Parathyroid adenoma (tissue), 2 donors: ENCODE measurements around the gene SERPINA3.

ENCODE experiments used
- H2AFZ ChIP-seq: fragments of 300-600 bp; sonication (generic); one replicate; pipeline ENCODE4 v1.7.0; 2017; ENCODE audit warnings: antibody characterized with exemption, mild to moderate bottlenecking
- H3K27ac ChIP-seq: fragments of 300-600 bp; sonication (generic); one replicate; pipeline ENCODE4 v1.7.0; 2017
- H3K27me3 ChIP-seq: fragments of 300-600 bp; sonication (generic); one replicate; pipeline ENCODE4 v1.7.0; 2017; ENCODE audit warnings: low read length; ENCODE audit not compliant: control insufficient read depth, insufficient read depth
- H3K36me3 ChIP-seq: fragments of 300-600 bp; sonication (generic); one replicate; pipeline ENCODE4 v1.7.0; 2017; ENCODE audit warnings: low read length; ENCODE audit not compliant: control insufficient read depth, insufficient read depth
- H3K4me1 ChIP-seq: fragments of 300-600 bp; sonication (generic); one replicate; pipeline ENCODE4 v1.7.0; 2017; ENCODE audit warnings: control low read depth
- H3K4me2 ChIP-seq: fragments of 300-600 bp; sonication (generic); one replicate; pipeline ENCODE4 v1.7.0; 2017; ENCODE audit warnings: low read length
- H3K4me3 ChIP-seq: fragments of 300-600 bp; sonication (generic); one replicate; pipeline ENCODE4 v1.7.0; 2017; ENCODE audit warnings: low read depth, low read length
- H3K79me2 ChIP-seq: fragments of 300-600 bp; sonication (generic); one replicate; pipeline ENCODE4 v1.7.0; 2017; ENCODE audit warnings: control low read depth
- H3K9ac ChIP-seq: fragments of 300-600 bp; sonication (generic); one replicate; pipeline ENCODE4 v1.7.0; 2017; ENCODE audit warnings: mild to moderate bottlenecking
- H3K9me3 ChIP-seq: fragments of 300-600 bp; sonication (generic); one replicate; pipeline ENCODE4 v1.7.0; 2017; ENCODE audit warnings: low read length; ENCODE audit not compliant: control insufficient read depth
- CTCF ChIP-seq: fragments of 300-600 bp; sonication (generic); IDR thresholded peaks from one replicate; pipeline ENCODE4 v1.7.0; 2017; ENCODE audit warnings: antibody characterized with exemption, mild to moderate bottlenecking
- donor health status: primary hyperparathyroidism.

The SERPINA3 gene

GRCh38 chr14:94583557-94583956, 28.6 kb upstream of the SERPINA3 start:
- Histone ChIP-seq H3K79me2 (no peaks in the 10 kb centered on the region), H3K9ac (no peak overlapping the region), H3K27ac (no peak overlapping the region), H3K4me1 (no peaks in the 10 kb centered on the region), H2AFZ (no peak overlapping the region), H3K9me3 (no peaks in the 10 kb centered on the region), H3K27me3 (no peaks in the 10 kb centered on the region), H3K4me3 (no peak overlapping the region), H3K36me3 (no peaks in the 10 kb centered on the region), H3K4me2 (no peak overlapping the region)
- TF ChIP-seq CTCF = no peak

- Histone ChIP-seq H3K4me1 (no peaks in the 10 kb centered on the region), H3K27me3 (no peaks in the 10 kb centered on the region), H3K36me3 (no peaks in the 10 kb centered on the region), H2AFZ (no peak overlapping the region), H3K27ac (no peak overlapping the region), H3K9ac (no peak overlapping the region), H3K4me3 (no peak overlapping the region), H3K4me2 (no peak overlapping the region), H3K9me3 (no peaks in the 10 kb centered on the region), H3K79me2 (no peaks in the 10 kb centered on the region)
- TF ChIP-seq CTCF = no peak
Observed at GRCh38 chr14:94584591-94585280, 27.5 kb upstream of the SERPINA3 start.

- Histone ChIP-seq H3K79me2 (no peaks in the 10 kb centered on the region), H3K27ac (no peak overlapping the region), H3K27me3 (no peaks in the 10 kb centered on the region), H3K4me3 (no peak overlapping the region), H3K4me1 (no peaks in the 10 kb centered on the region), H3K9me3 (no peaks in the 10 kb centered on the region), H3K36me3 (no peaks in the 10 kb centered on the region), H3K9ac (no peak overlapping the region), H3K4me2 (no peak overlapping the region), H2AFZ (no peak overlapping the region)
- no peak for TF ChIP-seq CTCF
Observed at GRCh38 chr14:94586635-94587034, 25.6 kb upstream of the SERPINA3 start.

GRCh38 chr14:94588311-94588710, 23.9 kb upstream of the SERPINA3 start:
- Histone ChIP-seq H3K4me1 (no peaks in the 10 kb centered on the region), H3K36me3 (no peaks in the 10 kb centered on the region), H3K27ac (no peak overlapping the region), H3K4me3 (no peak overlapping the region), H3K9ac (no peak overlapping the region), H2AFZ (no peak overlapping the region), H3K27me3 (no peaks in the 10 kb centered on the region), H3K79me2 (no peaks in the 10 kb centered on the region), H3K4me2 (no peak overlapping the region), H3K9me3 (no peaks in the 10 kb centered on the region)
- TF ChIP-seq CTCF = no peak

- no peak overlapping the region for H3K9ac ChIP-seq
- no peak overlapping the region for H3K4me3 ChIP-seq
- TF ChIP-seq CTCF = no peak
- H3K4me2 ChIP-seq = no peak overlapping the region
- H3K36me3 ChIP-seq = no peaks in the 10 kb centered on the region
- H2AFZ ChIP-seq = no peak overlapping the region
- no peaks in the 10 kb centered on the region for H3K79me2 ChIP-seq
- no peaks in the 10 kb centered on the region for H3K4me1 ChIP-seq
- no peaks in the 10 kb centered on the region for H3K27me3 ChIP-seq
- no peaks in the 10 kb centered on the region for H3K9me3 ChIP-seq
- no peak overlapping the region for H3K27ac ChIP-seq
Observed at GRCh38 chr14:94591073-94591472, 21.1 kb upstream of the SERPINA3 start.
